Measurements from ENCODE around the gene CFAP126. TPM values are rescaled to one million over a fixed set of nuclear protein-coding genes. Genes with fewer than 3 reads are reported as not detected.

CFAP126 gene
- total RNA-seq, 4 donors from 2014 or later = not detected

DNA sequence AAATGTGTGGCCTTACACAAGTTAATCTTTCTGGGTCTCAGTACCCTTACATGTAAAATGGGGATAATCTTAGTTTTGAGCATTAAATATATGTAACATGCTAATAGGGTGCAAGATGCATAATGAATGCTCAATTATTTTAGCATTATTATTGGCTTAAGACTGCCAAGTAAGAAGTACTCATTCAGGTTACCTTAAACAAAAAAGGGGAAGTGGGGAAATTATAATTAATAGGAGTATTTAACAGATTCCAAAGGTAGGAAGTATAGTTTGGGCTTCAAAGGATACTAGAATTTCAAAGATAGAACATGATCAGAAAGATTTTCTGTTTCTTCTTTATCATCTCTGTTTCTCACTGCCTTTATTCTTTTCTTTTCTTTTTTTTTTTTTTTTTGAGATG, 5.8 kb upstream of the CFAP126 start:
- no peak for DNase-seq (ENCODE audit: low spot score in 2 of 2)
- intact Hi-C loops (cut with DNase I; ENCODE audit: low total_unique reads) = no loop called here
- H3K4me3 ChIP-seq (ENCODE audit: low read depth, poor library complexity, severe bottlenecking) = no peak overlapping the region
- TF ChIP-seq POLR2A (IDR thresholded peaks at IDR 0.05) = no peak
- TF ChIP-seq, protein P1, sequence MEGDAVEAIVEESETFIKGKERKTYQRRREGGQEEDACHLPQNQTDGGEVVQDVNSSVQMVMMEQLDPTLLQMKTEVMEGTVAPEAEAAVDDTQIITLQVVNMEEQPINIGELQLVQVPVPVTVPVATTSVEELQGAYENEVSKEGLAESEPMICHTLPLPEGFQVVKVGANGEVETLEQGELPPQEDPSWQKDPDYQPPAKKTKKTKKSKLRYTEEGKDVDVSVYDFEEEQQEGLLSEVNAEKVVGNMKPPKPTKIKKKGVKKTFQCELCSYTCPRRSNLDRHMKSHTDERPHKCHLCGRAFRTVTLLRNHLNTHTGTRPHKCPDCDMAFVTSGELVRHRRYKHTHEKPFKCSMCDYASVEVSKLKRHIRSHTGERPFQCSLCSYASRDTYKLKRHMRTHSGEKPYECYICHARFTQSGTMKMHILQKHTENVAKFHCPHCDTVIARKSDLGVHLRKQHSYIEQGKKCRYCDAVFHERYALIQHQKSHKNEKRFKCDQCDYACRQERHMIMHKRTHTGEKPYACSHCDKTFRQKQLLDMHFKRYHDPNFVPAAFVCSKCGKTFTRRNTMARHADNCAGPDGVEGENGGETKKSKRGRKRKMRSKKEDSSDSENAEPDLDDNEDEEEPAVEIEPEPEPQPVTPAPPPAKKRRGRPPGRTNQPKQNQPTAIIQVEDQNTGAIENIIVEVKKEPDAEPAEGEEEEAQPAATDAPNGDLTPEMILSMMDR (IDR thresholded peaks at IDR 0.05) = no peak

DNA sequence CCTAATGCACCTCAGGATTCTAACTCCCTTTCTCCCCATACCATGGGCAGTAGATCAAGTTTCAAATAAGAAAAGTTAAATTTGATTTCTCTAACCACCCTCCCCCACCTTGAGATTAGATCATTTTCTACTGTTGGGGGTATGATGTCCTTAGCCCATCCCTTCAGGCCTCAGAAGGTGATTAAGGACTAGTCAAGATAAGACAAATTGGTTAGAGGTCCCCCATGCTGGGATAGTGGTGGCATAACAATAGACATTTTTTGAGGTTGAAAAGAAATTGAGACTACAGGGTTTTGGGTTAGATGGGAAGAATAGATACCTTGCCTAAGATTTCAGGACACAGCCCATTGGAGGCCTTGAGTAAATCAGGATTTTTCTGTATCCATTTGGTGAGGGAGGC, 2.5 kb downstream of the CFAP126 start:
- no peak overlapping the region for H3K4me3 ChIP-seq (ENCODE audit: low read depth, poor library complexity, severe bottlenecking)
- intact Hi-C loops (cut with DNase I; ENCODE audit: low total_unique reads) = no loop called here
- TF ChIP-seq, protein P1 (IDR thresholded peaks at IDR 0.05) = no peak
- no peak for TF ChIP-seq POLR2A (IDR thresholded peaks at IDR 0.05)
- DNase-seq (ENCODE audit: low spot score in 2 of 2) = no peak

DNA sequence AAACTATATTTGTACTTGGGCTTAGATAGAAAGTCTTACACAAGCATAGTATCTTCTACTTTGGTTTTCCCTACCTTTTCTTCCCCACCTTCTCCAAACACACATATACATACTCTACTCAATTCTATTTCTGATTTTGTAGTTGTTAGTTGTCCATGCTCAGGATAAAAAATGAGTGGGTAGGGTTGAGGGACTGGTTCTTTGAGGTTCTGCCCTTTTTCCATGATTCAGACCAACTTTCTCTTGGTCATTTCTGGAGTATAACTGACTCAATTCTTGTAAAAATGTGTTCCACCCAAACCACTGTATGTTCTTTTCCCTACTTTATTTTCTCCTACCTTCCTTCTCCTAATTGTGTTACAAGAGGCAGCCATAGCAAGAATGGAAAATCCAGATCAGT, 3.3 kb downstream of the CFAP126 start:
- intact Hi-C loops (cut with DNase I; ENCODE audit: low total_unique reads) = no loop called here
- no peak overlapping the region for H3K4me3 ChIP-seq (ENCODE audit: low read depth, poor library complexity, severe bottlenecking)
- TF ChIP-seq POLR2A (IDR thresholded peaks at IDR 0.05) = no peak
- TF ChIP-seq, protein P1 (IDR thresholded peaks at IDR 0.05) = no peak
- DNase-seq (ENCODE audit: low spot score in 2 of 2) = no peak

DNA sequence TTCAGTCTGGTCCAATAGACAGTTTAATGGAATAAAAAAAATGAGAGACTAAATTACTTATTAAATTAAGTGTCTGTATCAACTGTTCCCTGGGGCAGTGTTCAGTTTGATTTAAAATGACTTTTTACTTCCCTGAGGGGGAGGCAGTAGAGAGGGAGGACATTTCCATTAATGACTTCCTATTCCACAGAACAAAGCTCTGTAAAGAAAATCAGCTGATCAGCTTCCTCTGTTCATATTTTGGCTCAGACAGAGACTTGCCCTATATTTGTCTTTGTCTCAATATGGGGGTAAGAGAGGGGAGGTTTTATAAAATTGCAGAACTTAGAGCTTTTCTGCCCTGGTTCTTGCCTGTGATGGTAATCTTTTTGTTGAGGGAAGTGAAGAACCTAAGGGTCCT, 8.4 kb downstream of the CFAP126 start:
- no peak overlapping the region for H3K4me3 ChIP-seq (ENCODE audit: low read depth, poor library complexity, severe bottlenecking)
- intact Hi-C loops (cut with DNase I; ENCODE audit: low total_unique reads) = no loop called here
- TF ChIP-seq POLR2A (IDR thresholded peaks at IDR 0.05) = no peak
- TF ChIP-seq, protein P1 (IDR thresholded peaks at IDR 0.05) = no peak
- DNase-seq (ENCODE audit: low spot score in 2 of 2) = no peak

DNA sequence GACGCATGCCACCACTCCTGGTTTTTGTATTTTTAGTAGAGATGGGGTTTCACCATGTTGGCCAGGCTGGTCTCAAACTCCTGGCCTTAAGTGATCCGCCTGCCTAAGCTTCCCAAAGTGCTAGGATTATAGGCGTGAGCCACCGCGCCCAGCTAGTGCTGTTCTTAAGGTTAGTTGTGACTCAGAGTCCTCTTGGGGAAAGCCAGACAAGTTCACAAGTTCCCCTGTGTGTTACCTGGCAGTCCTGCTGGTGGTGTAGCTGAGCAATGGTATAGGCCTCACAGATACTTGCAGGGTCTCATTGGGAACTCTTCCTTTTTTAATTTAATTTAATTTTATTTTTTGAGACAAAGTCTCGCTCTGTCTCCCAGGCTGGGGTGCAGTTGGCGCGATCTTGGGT, 10.6 kb downstream of the CFAP126 start:
- WGBS, 2 donors = 97 to 99% methylated on average over 8 of the region's 8 CpGs
- H3K4me3 ChIP-seq (ENCODE audit: low read depth, poor library complexity, severe bottlenecking) = no peak overlapping the region
- intact Hi-C loops (cut with DNase I; ENCODE audit: low total_unique reads) = no loop called here
- TF ChIP-seq POLR2A (IDR thresholded peaks at IDR 0.05) = no peak
- TF ChIP-seq, protein P1 (IDR thresholded peaks at IDR 0.05) = no peak
- DNase-seq (ENCODE audit: low spot score in 2 of 2) = no peak

DNA sequence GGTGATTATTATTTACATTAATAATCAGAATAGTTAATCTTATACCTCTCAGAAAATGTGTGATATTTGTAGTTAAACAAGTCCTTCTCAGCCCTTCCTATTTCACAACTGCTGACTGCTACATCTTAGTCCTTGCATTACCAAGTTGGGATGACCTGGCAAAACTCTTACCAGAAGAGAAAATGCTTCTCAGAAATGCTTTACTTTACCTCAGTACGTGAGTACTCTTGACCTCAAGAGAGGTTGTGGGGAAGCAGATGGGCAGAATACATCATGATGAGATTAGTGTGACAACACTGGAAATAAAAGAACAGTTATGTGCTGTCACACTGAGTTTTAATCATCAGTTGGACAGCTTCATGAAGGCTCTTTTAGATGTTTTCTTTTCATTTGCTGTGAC, 16.2 kb downstream of the CFAP126 start:
- no peak overlapping the region for H3K4me3 ChIP-seq (ENCODE audit: low read depth, poor library complexity, severe bottlenecking)
- no peak for DNase-seq (ENCODE audit: low spot score in 2 of 2)
- intact Hi-C loops (cut with DNase I; ENCODE audit: low total_unique reads) = no loop called here
- TF ChIP-seq, protein P1 (IDR thresholded peaks at IDR 0.05) = no peak
- no peak for TF ChIP-seq POLR2A (IDR thresholded peaks at IDR 0.05)
- 76 to 77% methylated on average over 1 of the region's 1 CpG for WGBS, 2 donors

All from lower leg skin (tissue), 4 donors.